ELR (cell line): ENCODE data around the gene AAMP.

ENCODE experiments used
- DNase-seq: peaks from one replicate; pipeline ENCODE4 v3.0.0-alpha.2; 2015; ENCODE audit warnings: low read depth

Gene AAMP

GRCh38 chr2:218221000-218221399 is 48.9 kb downstream of the AAMP start:
- DNase-seq, result no peak

- DNase-seq, result no peak
Measured at GRCh38 chr2:218219934-218220333, 50.0 kb downstream of the AAMP start.

DNA sequence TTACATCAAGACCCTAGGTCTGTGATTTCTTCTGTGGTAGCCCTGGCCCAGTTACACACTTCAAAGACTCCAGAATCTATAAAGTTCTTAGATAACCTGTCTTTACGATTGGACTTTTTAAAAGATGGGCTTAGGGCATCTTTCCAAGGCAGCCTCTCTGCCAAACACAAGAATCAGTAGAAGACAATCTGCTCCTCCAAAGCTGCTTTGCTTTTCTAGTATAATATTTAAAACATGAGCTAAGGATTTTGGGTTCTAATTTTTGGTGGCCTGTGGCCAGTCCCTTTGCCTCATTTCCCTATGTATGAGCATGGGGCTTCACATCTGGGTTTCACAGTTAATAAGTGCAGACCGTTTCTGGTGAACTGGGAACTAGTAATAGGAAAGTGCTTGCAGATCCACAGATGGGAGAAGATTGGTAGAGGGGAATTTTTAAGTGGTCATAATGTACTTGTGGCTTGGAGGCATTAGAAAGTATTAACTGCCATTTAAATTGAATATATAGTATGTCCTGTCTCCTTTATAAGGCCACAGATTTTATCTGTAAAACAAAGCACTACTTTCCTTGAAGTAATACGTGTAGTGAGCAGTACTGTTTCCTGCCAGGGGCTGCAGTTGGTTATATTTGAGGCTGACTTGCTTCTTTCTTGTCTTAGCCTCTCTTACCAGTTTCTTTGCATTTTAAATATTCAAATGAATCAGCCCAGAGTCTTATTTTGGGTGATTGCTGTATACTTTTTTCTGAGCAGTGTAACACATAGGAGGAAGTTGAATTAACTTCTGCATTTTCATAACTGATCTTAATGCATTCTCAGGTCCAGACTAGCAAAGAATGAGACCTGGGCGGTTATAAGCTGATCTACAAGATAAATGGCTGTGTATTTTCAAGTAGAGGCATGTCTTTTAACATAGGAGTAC is 51.4 kb downstream of the AAMP start:
- DNase-seq, result peak; percentile 24

GRCh38 chr2:218217360-218218267 is 52.3 kb downstream of the AAMP start:
- peak; percentile 59 for DNase-seq

- peak; percentile 96 for DNase-seq
Measured at GRCh38 chr2:218216674-218217359, 53.1 kb downstream of the AAMP start, which contains the start of gene ARPC2. Gene ARPC2, plus strand, starts transcription at chr2:218217189. Its CDS starts 282 bp downstream, at chr2:218217471.

- DNase-seq, result no peak
Measured at GRCh38 chr2:218216336-218216673, 53.6 kb downstream of the AAMP start.
